Hepatocyte (in vitro differentiated cells): ENCODE measurements around the gene SLC29A3. TPM values are rescaled to one million over a fixed set of nuclear protein-coding genes. Genes with fewer than 3 reads are reported as not detected.
A peak's percentile ranks its signal among the peaks of the same experiment; 100 is the strongest.

Source experiments
- DNase-seq: peaks from one replicate; pipeline ENCODE4 v3.0.0-alpha.2; 2016; ENCODE audit warnings: low spot score
- H2AFZ ChIP-seq: fragments of 200-600 bp; sonication (generic); 2 replicates; pipeline ENCODE4 v1.6.0; 2016; ENCODE audit warnings: antibody characterized with exemption, mild to moderate bottlenecking
- H3K27ac ChIP-seq: fragments of 200-600 bp; sonication (generic); 2 replicates; pipeline ENCODE4 v1.5.1; 2016; ENCODE audit warnings: mild to moderate bottlenecking
- H3K27me3 ChIP-seq: fragments of 200-600 bp; sonication (generic); 2 replicates; pipeline ENCODE4 v1.6.1; 2016
- H3K36me3 ChIP-seq: fragments of 200-600 bp; sonication (generic); replicated peaks from 2 replicates; pipeline ENCODE4 v1.5.1; 2016; ENCODE audit warnings: low read depth; ENCODE audit not compliant: insufficient read depth
- H3K4me1 ChIP-seq: fragments of 200-600 bp; sonication (generic); 2 replicates; pipeline ENCODE4 v1.5.1; 2016; ENCODE audit warnings: mild to moderate bottlenecking, moderate library complexity; ENCODE audit not compliant: insufficient read depth
- H3K4me2 ChIP-seq: fragments of 200-600 bp; sonication (generic); 2 replicates; pipeline ENCODE4 v1.6.0; 2016
- H3K4me3 ChIP-seq: fragments of 200-600 bp; sonication (generic); 2 replicates; pipeline ENCODE4 v1.5.1; 2016; ENCODE audit warnings: mild to moderate bottlenecking
- H3K79me2 ChIP-seq: fragments of 200-600 bp; sonication (generic); 2 replicates; pipeline ENCODE4 v1.6.0; 2017; ENCODE audit warnings: mild to moderate bottlenecking
- H3K9me2 ChIP-seq: fragments of 200-600 bp; sonication (generic); replicated peaks from 2 replicates; pipeline ENCODE4 v1.6.0; 2017; ENCODE audit warnings: mild to moderate bottlenecking; ENCODE audit not compliant: insufficient read depth
- H3K9me3 ChIP-seq: fragments of 200-600 bp; sonication (generic); 2 replicates; pipeline ENCODE4 v1.5.1; 2016; ENCODE audit warnings: low read depth, mild to moderate bottlenecking
- H4K20me1 ChIP-seq: fragments of 200-600 bp; sonication (generic); 2 replicates; pipeline ENCODE4 v1.6.0; 2016; ENCODE audit warnings: mild to moderate bottlenecking; ENCODE audit not compliant: insufficient read depth, poor library complexity, severe bottlenecking
- EZH2 ChIP-seq: fragments of 200-600 bp; sonication (generic); IDR thresholded peaks from 2 replicates; pipeline ENCODE4 v1.6.1; 2016; ENCODE audit warnings: antibody characterized with exemption, mild to moderate bottlenecking, borderline replicate concordance
- EZH2phosphoT487 ChIP-seq: fragments of 200-600 bp; sonication (generic); IDR thresholded peaks from one replicate; pipeline ENCODE4 v1.6.1; 2018; ENCODE audit warnings: antibody characterized with exemption, mild to moderate bottlenecking, low read depth, moderate library complexity; ENCODE audit not compliant: unreplicated experiment, severe bottlenecking
- WGBS: methylation state at CpG from one replicate; pipeline ENCODE4 v1.1.6; 2016; ENCODE audit warnings: low lambda C conversion rate; ENCODE audit errors: missing lambda C conversion rate; 5-methylcytosine and 5-hydroxymethylcytosine counted together
- polyA plus RNA-seq: library from polyadenylated mRNA; unstranded; fragments of >200 nt; fragmentation: Nextera tagmentation; extraction: Ambion mirVana; gene quantifications from 2 replicates; pipeline ENCODE4 v1.2.1, GENCODE V29; 2016
- total RNA-seq: library from RNA; depleted of rRNA; stranded (reverse); fragments of >200 nt; gene quantifications from 2 replicates; pipeline ENCODE4 v1.2.3, GENCODE V29; 2014
- TF ChIP-seq, protein P1 (sequence below): fragments of 200-600 bp; sonication (generic); IDR thresholded peaks from 2 replicates; pipeline ENCODE4 v1.5.1; 2016; ENCODE audit warnings: antibody characterized with exemption, mild to moderate bottlenecking; ENCODE audit not compliant: poor library complexity

The SLC29A3 gene
- total and polyA plus RNA-seq, 2 experiments from 2014 or later = 8.4 to 12.0 TPM

DNA sequence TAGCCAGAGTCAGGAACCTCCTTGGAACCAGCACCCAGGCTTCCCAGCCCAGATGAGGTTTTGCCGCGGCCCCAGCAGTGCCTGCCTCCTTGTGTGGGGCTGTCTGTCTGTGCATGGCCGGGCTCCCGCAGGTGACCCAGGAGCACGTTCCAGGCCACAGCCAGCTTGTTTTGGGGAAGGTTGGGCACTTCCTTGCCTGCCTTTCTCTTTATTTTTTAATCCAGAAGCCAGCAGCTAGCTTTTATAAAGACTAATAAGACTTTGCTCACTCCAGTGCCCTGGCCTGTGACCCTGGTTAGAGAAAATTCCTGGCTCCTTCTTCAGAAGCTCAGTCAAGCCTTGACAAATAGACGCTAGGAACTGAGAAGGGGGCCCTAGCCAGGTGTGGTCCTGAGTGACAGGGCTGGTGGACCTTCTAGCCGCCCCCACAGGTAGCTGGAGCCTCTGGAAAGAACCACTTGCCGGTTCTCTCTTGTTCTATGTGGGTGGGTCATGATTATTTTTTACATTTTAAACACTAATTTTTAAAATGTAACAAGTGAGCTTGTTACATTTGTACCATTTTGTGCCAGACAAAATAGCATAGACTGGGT, 837 bp downstream of the SLC29A3 start:
- Histone ChIP-seq H3K4me1 (peaks cover 7% of the 10 kb centered on the region), H3K27ac (peak overlapping the region; percentile 43), H3K36me3 (no peaks in the 10 kb centered on the region), H3K4me2 (peak overlapping the region; percentile 90), H3K9me2 (no peaks in the 10 kb centered on the region), H3K27me3 (no peaks in the 10 kb centered on the region), H3K79me2 (peaks cover 10% of the 10 kb centered on the region), H2AFZ (peak overlapping the region; percentile 91), H3K4me3 (no peak overlapping the region), H3K9me3 (no peaks in the 10 kb centered on the region), H4K20me1 (no peaks in the 10 kb centered on the region)
- DNase-seq = no peak
- WGBS = 45% methylated on average over 8 of the region's 8 CpGs
- TF ChIP-seq, protein P1, sequence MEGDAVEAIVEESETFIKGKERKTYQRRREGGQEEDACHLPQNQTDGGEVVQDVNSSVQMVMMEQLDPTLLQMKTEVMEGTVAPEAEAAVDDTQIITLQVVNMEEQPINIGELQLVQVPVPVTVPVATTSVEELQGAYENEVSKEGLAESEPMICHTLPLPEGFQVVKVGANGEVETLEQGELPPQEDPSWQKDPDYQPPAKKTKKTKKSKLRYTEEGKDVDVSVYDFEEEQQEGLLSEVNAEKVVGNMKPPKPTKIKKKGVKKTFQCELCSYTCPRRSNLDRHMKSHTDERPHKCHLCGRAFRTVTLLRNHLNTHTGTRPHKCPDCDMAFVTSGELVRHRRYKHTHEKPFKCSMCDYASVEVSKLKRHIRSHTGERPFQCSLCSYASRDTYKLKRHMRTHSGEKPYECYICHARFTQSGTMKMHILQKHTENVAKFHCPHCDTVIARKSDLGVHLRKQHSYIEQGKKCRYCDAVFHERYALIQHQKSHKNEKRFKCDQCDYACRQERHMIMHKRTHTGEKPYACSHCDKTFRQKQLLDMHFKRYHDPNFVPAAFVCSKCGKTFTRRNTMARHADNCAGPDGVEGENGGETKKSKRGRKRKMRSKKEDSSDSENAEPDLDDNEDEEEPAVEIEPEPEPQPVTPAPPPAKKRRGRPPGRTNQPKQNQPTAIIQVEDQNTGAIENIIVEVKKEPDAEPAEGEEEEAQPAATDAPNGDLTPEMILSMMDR = no peak
- TF ChIP-seq EZH2phosphoT487 = no peak
- no peak for TF ChIP-seq EZH2

DNA sequence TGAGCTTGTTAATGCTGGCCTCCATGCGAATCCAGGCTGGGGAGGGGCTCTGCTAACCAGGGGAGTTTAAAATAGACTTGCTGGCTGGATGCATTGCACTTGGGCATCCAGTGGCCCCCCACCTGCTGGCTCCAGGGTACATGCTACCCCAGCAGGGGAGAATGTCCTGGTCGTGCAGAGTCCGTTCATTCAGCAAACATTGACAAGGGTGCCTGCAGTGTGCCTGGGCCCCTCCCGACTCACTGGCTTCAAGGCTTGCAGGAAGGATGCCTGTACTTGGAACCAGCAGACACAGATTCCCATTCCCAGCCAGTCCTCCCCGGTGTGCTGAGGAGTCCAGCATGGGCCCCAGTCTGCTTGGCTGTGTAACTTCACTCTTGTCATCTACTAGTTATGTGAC, 1.5 kb downstream of the SLC29A3 start:
- Histone ChIP-seq H3K79me2 (peaks cover 10% of the 10 kb centered on the region), H4K20me1 (no peaks in the 10 kb centered on the region), H3K4me2 (peak overlapping the region; percentile 90), H3K9me2 (no peaks in the 10 kb centered on the region), H3K9me3 (no peaks in the 10 kb centered on the region), H3K27me3 (no peaks in the 10 kb centered on the region), H3K36me3 (no peaks in the 10 kb centered on the region), H3K4me3 (no peak overlapping the region), H3K27ac (no peak overlapping the region), H2AFZ (no peak overlapping the region), H3K4me1 (peaks cover 7% of the 10 kb centered on the region)
- TF ChIP-seq, protein P1 = no peak
- no peak for DNase-seq
- 77% methylated on average over 5 of the region's 5 CpGs for WGBS

DNA sequence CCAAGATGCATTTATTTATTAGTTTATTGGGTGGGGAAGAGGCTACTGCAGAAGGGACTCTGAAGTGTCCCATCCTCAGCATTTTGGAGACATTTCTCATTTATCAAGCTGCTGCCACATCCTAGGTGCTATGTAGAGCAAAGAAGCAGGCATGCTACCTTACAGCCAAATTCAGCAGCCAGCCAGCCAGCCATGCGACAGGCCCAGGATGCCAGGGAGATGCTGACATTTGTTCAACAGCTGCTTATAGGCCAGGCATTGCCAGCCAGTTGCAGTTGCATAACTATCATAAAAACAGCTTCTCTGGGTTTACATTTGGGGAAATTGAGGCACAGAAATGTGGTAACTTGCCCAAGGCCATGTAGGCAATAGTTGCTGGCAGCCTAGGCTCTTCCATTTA, 2.3 kb downstream of the SLC29A3 start:
- H3K27me3 ChIP-seq = no peaks in the 10 kb centered on the region
- H3K27ac ChIP-seq = no peak overlapping the region
- WGBS = 100% methylated on average over 1 of the region's 1 CpG
- no peaks in the 10 kb centered on the region for H4K20me1 ChIP-seq
- peaks cover 7% of the 10 kb centered on the region for H3K4me1 ChIP-seq
- H3K4me3 ChIP-seq = no peak overlapping the region
- no peaks in the 10 kb centered on the region for H3K36me3 ChIP-seq
- H2AFZ ChIP-seq = no peak overlapping the region
- H3K79me2 ChIP-seq = peaks cover 10% of the 10 kb centered on the region
- TF ChIP-seq, protein P1 = no peak
- TF ChIP-seq EZH2phosphoT487 = no peak
- no peak for TF ChIP-seq EZH2
- DNase-seq = no peak
- H3K9me3 ChIP-seq = no peaks in the 10 kb centered on the region
- H3K9me2 ChIP-seq = no peaks in the 10 kb centered on the region
- H3K4me2 ChIP-seq = no peak overlapping the region

DNA sequence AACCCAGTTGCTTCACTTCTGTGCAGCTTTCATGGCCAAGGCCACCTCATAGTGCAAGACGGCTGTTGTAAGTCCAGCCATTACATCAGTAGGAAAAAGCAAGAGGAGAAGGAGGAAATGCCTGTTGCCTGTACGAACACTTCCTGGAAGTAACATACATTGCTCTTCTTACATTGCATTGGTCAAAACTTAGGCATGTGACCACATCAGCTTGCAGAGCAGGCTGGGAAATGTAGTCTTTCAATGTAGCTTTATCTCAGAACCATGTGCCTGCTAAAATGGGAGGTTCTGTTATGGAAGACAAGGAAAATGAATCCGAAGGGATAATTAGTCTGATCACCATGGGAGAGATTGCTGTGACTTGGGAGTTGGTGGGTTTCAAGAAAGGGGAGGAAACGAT, 4.3 kb downstream of the SLC29A3 start:
- H3K4me3 ChIP-seq = no peak overlapping the region
- H3K79me2 ChIP-seq = peaks cover 10% of the 10 kb centered on the region
- no peak for DNase-seq
- peaks cover 7% of the 10 kb centered on the region for H3K4me1 ChIP-seq
- H3K9me3 ChIP-seq = no peaks in the 10 kb centered on the region
- H3K36me3 ChIP-seq = no peaks in the 10 kb centered on the region
- no peaks in the 10 kb centered on the region for H3K9me2 ChIP-seq
- no peaks in the 10 kb centered on the region for H3K27me3 ChIP-seq
- H3K27ac ChIP-seq = no peak overlapping the region
- H2AFZ ChIP-seq = no peak overlapping the region
- no peak for TF ChIP-seq EZH2
- TF ChIP-seq, protein P1 = no peak
- H4K20me1 ChIP-seq = no peaks in the 10 kb centered on the region
- H3K4me2 ChIP-seq = no peak overlapping the region
- 93% methylated on average over 4 of the region's 4 CpGs for WGBS
